Measurements from ENCODE around the gene ALDOB.

DNA sequence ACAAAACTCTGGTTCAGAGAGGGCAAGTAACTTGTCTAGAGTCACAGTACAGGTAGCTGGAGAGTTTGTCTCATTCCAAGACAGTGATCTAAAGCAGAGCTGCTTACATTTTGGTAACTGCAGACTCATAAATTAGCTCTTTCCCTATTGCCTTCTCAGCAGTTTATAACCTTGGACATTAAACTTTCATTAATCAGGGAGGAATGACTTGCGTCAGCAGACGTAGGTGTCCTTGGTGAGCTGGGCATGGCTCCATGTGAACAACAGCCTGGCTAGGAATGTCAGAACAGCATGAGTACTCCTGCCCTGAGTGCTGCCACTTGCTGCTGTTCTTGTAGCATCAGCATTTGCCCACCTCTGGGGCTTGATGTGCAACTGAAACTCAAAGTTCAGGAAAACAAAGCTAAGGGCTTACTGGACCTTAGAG lies 2.2 kb upstream of the ALDOB start:
- no peak for TF ChIP-seq CTCF (IDR thresholded peaks at IDR 0.05)
- no peak for TF ChIP-seq POLR2A (IDR thresholded peaks at IDR 0.05)
